ENCODE measurements around the gene UGT1A6.

UGT1A6 gene

DNA sequence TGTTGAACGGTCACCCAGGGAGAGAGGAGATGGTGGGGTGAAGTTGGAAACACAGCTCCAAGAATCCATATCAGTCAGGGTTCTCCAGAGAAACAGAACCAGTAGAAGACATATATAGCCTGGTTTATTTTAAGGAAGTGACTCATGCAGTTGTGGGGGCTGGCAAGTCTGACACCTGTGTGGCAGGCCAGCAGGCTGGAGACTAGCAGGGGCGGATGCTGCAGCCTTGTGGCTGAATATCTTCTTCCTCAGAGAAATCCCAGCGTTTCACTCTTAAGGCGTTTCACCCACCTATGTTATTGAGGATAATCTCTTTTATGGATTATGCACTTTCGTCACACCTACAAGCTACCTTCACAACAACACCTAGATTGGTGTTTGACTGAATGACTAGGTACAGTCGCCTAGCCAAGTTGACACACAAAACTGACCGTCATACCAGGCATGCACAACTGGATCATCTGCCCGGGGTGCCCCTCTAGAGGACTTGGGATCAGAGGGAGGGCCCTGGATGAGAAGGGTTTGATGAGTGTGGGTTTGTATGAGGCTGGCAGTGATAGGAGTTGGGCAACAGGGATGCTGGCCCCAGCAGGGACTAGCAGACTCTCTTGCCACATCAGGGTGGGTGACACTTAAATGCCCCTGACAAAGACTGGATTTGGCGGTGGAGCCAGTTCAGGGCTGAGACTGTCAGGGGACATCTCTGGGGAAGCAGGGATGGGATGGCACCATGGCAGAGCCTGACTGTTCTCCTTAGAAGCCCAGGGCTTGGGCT, 108.9 kb downstream of the UGT1A6 start:
- DNase-seq (ENCODE audit: low read depth) = no peak

DNA sequence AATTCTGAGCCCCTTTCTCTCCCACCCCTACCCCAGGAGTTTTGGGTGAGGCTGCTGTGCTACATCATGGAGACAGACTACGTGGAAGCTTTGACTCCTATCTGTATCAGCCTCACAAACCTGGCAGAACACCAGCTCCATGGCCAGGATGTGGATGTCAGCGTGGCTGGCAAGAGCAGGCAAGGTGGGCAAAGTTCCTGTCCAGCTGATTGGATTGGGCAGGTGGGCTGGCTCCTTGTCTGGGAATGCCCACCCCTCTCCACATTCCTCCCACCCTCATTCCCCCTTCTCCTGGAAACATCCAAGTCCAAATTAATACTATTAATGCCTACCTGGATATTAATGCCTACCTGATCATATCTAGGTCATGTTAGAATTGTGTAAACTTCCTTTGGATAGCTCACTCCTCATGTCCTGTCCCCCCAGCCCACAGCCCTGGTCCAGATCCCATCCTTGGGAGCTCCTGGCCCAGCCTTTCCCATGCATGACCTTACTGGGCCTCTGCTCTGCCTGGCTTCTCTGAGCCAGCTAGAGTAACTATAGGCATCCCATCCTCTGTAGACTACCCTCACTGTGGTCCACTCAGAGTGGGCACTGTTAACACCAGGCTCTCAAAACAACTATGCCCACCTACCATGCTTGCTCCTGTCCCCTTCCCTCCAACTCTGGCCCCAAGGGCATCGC, 109.6 kb downstream of the UGT1A6 start:
- no peak for DNase-seq (ENCODE audit: low read depth)

DNA sequence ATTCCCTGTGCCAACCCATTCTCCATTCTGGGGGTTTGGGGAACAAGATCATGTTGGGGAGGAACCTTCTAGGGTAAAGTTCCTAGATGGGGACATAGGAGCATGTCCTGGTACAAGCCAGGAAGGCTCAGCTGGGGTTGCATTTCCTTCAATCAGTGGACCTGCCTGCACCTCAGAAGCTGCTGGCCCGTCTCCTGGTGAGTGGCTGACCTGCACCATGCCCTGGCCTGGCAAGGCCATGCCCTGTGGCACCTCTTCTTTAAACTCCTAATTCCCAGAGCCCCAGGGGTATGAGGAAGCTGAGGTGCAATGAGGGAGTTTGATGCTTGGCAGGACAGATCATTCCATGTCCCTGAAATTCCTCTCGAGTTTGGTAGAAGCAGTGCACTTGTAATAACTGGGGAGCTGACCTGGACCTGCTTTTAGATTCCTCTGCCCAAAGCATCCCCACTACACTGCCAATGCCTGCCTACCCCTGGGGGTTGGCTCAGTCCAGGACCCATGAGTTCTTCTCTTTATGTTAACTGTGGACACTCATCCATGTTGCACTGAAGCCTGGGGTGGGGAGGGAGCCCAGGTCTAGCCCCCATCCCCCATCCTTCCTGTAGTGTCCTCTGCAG, 110.7 kb downstream of the UGT1A6 start:
- DNase-seq (ENCODE audit: low read depth) = no peak

DNA sequence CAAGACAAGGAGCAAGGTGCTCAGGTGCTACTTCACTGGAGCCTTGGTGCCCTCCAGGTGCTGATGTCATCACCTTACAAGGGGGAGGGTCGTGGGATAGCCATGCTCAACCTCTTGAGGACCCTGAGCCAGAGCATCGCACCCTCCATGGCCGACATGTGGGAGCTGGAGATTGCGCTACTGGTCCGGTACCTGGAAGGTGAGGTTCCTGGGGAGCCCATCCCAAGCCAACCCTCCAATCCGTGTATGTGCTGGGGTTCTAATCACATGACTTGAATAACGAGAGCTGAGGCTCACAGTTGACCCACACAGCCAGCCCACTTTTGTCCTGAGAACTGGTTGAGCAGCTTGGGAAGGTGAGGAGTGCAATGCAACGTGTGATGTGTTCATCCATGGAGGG, 111.3 kb downstream of the UGT1A6 start:
- no peak for DNase-seq (ENCODE audit: low read depth)

DNA sequence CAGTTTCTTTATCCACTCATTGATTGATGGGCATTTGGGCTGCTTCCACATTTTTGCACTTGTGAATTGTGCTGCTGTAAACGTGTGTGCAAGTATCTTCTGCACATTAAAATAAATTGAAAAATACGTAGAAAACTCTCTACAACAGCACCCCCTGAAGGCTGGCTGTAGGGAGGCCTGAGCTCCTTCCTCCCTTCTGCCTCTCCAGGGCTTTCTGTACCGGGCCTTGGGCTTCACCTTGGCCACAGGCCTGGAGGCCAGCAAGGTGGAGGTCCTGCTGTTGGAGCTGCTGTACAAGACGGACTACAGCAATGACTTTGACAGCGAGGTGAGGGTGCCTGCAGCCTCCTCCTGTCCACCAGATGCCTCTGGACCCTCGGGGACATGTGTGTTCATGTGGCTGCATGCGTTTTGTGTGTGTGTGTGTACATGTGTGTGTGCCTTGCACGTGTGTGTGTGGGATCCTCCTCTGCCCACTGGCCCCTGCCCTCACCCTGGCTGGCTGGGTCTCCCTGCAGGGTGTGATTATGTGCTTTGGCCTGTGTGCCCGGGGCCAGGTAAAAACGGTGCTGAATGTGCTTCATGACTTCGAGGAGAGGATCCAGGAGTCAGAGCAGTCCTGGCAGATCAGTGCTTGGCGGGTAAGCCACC, 114.7 kb downstream of the UGT1A6 start:
- DNase-seq (ENCODE audit: low read depth) = no peak

DNA sequence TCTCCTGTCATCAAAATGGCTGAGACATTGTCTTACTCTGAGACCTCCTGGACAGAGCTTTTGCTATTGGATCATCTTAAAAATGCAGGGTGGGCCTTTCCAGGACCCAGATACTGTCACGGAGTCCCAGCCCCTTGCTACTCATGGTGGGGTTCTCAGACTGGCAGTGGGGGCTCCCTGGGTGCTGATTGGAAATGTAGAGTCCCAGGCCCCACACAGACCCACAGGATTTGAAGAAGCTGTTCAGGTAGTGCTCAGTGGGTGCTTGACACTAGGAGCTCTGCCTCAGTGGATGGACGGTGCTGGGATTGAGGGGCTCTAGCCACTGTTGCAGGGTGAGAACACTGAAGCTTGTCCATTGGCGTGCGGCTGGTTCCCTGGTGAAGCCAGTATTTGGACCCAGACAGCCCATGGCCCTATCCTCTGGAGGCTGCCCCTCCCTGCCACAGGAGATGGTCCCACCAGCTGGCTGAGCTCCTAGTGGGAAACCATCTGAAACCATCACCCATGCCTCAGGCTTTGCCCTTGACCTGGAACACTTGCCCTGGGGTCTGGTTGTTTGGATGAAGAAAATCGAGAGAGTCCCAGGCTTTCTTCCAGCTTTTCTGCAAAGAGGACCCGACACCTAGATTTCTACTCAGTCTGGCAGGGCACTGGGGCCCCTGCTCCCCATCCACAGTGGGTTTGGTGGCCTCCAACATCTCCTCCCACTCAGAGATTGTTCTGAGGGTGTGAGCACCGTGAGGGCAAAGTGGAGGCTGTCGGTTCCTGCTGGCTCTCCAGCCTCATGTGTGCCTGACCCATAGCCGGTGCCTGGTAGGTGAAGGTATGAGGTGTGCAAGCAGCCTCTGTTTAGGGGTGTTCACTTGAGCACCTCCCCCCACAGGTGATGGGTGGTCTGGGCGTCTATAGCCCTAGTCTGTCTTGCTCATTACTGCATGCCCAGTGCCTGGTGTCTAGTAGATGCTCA, 115.6 kb downstream of the UGT1A6 start:
- no peak for DNase-seq (ENCODE audit: low read depth)

DNA sequence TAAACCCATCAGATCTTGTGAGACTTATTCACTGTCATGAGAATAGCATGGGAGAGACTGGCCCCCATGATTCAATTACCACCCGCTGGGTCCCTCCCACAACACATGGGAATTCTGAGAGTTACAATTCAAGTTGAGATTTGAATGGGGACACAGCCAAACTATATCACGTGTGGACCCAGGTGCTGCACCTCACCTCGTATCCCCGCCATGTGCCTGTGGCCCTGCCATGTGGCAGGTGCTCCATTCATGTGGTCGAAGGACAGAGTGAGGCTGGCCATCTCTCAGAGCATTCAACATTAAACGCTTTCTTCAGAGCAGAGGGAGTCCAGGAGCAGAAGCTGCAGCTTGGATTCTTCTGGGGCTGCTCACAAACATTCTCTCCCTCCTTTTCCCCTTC, 117.7 kb downstream of the UGT1A6 start:
- DNase-seq (ENCODE audit: low read depth) = no peak

DNA sequence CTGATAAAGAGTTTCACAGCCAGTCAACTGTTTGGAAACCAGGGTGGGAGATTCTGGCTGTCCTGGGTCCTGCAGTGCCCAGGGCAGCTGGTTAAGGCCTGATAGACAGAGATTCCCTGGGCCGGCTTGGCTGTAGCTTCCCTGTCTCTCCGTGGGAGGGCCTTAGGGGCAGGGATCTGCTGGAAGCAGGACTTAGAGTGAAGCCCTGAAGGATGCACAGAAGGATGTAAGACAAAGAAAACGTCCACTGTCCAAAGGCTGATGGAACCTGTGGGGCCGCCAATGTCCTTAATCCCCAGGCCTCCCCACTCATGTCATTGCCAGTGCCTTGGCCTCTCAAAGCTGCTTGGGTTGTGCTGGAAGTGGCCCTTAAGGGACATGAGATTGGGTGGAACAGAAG, 118.4 kb downstream of the UGT1A6 start:
- no peak for DNase-seq (ENCODE audit: low read depth)

DNA sequence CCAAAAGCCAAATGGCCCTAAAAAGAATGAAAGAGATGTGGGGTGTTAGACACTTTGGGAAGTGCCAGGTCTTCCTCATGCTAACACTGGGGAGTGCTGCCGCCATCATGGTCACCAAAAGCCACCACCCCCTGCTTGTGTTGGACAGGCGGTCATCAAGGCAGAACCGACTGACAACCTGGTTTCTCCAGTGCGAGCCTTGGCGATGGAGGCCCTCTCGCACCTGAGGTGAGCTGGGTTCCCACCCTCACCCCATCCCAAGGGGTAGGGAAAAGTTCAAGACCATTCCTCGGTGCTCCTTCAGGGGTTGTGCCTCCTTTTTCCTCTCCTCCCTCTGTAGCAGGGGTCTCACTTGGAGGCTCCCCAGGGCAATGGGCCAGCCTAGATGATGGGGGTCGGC, 119.0 kb downstream of the UGT1A6 start:
- no peak for DNase-seq (ENCODE audit: low read depth)

DNA sequence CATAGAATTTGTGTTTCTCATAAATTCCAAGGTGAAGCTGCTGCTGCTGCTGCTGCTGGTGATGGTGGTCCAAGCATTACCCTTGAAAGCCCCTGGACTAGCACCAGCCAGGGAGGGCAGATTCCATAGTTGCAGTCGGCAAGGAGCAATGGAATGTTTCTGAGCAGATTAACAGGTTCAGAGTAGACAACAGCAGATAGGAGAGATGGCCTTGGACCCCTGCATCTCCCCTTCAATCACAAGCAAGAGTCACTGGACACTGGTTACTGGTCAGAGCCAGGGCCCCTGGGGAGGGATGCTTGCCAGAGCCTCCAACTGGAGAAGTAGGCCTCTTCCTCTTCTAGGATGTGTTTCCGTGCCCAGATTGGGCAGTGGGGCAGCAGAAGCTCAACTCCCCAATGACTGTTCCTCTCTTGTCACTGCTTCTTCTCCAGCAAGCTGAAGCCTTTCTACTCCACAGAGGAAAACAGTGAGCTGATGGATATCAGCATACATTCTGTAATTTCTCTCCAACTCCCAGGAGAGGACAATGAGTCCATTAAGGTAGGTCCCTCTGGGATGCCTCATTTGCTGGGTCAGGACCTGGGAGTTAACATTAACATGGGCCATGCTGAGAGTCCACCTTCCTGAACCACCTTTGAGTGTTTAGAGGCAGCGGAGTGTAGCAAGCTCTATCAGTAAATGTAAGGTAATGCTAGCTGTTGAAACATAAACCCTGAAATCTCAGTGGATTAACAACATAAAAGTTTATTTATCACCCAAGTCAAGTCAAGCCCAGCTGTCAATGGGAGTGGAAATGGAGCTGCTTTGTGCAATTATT, 120.8 kb downstream of the UGT1A6 start:
- no peak for DNase-seq (ENCODE audit: low read depth)

DNA sequence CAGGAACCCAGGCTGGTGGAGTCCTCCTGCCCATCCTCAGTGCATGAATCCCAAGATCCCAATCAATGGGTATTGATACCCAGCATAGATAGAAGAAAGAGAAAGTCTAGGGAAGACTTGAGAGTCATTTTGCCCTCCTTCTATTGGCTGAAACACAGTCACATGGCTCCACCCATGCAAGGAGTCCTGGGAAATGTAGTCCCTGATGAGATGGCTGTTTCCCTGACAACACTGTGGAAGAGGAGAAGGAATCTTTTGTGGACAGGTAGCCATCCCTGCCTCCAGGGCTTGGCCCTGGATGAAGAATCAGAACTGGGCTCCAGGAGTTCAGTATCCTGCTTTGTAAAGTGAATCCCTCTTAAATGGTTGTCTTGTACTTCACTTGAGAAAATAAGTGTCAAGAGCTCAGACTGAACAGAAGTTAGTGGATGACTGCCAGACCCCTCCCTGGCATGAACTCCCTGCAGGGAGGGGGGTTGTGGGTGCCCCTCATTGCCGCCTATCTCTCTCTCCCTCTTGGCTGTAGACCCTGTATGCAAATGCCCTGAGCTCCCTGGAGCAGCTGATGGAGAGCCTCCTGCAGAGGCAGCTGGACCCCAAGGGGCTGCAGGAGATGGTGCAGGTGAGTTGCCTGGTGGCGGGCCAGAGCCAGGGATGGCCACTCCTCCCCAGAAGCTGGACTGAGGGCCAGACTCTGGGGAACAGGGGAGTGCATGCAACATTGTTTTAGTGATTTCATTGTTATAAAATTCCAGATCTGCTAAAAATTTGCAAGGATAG, 121.6 kb downstream of the UGT1A6 start:
- DNase-seq (ENCODE audit: low read depth) = no peak

DNA sequence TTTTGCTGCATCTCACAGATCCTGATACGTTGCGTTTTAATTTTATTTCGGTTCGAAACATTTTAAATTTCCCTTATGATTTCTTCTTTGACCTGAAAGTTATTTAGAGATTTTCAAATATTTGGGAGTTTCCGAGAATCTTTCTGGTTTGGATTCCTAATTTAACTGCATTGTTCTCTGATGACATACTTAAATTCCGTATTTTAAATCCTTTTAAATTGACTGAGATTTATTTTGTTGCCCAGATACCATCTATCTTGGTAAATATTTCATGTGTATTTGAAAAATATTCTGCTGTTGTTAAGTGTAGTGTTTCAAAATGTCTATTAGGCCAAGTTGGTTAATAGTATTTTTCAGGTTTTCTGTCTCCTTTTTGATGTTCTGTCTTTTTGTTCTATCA, 123.2 kb downstream of the UGT1A6 start:
- no peak for DNase-seq (ENCODE audit: low read depth)

DNA sequence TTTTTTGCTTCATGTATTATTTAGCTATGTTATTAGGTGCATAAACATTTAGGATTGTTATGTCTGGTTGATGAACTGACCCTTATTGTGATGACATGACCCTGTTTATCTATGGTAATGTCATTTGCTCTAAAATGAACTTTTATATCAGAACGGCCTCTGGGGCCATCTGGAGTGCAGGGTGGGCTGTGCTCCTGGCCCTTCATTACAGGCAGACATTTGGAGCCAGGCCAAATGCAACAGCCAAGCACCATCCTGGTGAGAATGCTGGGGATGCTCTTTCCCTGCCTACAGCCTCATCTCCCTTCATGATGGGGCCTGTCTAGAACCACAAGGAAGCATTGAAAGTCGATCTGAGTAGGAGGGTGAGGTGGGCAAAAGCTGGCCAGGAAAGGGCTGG, 123.6 kb downstream of the UGT1A6 start:
- DNase-seq (ENCODE audit: low read depth) = no peak

DNA sequence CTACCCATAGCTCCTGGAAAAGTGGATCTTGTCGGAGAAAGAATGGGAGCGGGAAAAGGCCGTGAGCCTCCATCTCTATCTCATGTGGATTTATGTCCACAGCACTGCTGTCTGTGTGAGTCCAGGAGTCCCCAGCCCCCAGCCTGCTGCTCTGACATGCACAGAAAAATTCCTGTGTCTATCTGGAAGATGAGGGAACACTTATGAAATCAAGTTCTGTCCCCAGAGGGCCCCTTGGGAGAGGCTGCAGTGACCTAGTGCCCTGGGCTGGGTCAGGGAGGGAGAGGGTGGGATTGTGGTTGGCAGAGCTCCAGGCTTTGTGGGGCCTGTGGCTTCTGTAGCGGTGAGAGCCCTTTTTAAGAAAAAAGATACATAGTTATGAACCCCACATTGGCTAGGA, 124.1 kb downstream of the UGT1A6 start:
- DNase-seq (ENCODE audit: low read depth) = no peak

DNA sequence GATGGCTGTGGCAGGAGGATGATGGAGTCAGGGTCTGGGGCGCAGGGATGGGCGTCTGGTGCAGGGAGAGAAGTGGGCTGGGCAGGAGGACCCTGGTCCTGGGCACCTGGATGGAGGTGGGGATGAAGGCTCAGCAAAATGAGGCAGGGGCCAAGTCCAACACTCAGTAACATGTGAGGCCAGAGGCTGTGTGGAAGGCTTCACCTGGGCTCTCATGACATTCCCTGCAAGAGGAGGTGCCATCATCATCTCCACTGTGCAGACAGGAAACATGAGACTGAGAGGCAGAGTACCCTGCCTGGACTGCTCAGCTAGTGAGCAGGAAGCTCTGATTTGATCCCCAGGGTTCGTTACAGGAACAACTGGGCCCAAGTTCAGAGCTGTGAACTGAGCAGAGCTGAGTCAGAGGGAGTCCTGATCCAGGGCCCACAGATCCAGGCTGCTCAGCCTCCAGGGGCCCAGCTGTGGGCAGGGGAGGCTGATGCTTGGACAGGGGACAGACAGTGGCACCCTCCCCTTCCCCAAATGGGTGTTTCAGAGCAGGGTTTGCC, 124.7 kb downstream of the UGT1A6 start:
- no peak for DNase-seq (ENCODE audit: low read depth)

DNA sequence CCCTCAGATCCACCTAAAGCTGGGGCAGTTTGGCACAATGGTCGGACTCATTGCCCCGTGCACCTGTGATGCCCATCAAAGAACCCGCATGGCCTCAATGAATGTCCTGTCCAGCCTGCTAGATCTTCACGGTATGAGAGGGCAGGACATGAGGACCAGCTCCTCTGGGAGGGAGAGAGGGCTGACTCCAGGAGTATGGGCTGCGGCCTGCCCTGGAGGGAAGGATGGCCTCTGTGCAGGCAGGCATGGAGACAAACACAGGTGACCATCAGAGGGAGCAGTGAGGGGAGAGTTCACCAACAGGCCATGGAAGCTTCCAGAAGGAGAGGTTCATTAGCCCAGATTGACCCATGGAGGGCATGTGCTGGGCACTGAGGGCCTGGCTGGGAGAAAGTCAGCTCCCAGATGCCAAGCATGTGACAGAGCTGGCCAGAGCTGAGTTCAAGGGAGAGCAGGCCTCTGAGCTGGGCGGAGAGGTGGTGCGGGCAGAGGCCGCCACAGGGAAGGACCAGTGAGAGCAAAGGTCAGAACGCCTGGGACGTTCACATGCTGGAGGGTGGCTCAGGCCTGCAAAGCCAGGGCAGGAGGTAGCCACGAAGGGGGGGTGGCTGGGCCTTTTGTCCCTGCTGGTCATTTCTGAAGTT, 125.4 kb downstream of the UGT1A6 start:
- DNase-seq (ENCODE audit: low read depth) = no peak

DNA sequence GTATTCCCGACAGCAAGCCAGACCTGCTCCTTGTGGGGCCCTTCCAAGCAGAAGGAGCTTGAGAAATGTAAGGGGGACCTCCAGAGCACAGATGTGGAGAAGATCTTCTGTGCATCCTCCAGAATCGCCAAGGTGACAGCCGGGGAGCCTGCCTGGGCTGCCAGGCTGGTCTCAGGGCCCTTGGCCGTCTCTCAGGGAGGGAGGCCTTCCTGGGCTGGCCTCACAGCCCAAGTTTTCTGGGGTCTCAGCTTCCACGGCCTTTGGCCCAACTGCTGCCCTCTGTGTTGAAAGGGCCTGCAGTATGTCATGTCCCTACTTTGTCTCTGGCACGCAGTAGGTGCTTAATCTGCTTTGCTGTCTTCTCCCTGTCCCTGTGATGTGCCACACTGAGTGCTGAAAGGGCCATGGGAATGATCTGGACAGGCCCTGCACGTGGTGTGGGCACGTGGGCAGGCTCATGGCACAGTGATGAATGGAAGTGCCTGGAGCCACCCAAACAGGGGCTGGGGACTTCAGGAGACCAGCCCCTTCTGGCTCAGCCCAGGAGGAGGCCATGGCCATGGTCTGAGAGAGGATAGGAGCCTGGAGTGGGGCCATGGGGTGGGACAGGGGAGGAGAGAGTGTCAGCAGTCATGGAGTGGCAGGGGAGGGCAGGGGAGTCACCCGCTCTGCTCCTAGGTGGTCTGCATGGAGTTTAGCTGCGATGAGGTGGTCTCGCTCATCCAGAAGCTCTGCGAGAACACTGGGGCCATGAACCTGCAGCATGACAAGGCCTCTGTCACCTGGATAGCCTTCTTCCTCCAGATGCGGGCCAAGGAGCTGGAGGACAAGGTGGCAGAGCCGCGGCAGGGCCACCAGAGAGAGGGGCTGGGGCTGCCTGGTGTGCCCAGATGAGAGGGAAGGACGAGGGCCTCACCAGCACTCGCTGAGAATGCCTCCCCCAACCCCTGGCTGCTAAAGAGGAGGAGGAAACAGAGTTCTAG, 126.2 kb downstream of the UGT1A6 start:
- no peak for DNase-seq (ENCODE audit: low read depth)
